Astrocyte of the spinal cord (primary cell): Measurements from ENCODE around the gene CST11.

Experiments
- DNase-seq: peaks from one replicate; pipeline ENCODE4 v3.0.0; 2011; ENCODE audit warnings: low read depth, low spot score
- H3K4me3 ChIP-seq: 2 replicates; pipeline ENCODE4 v1.5.1; 2011; ENCODE audit warnings: low read depth, mild to moderate bottlenecking, low read length, moderate library complexity
- CTCF ChIP-seq: IDR thresholded peaks from 2 replicates; pipeline ENCODE4 v1.5.1; 2012; ENCODE audit warnings: low read depth, mild to moderate bottlenecking, low read length, inconsistent platforms
- in situ Hi-C: cut with HindIII; loops from 2 replicates; pipeline ENCODE4 v1.10.0; 2017; ENCODE audit warnings: low sequenced_read_pairs

The CST11 gene

GRCh38 chr20:23441850-23442313 lies 10.8 kb downstream of the CST11 start:
- in situ Hi-C loops = no loop called here
- H3K4me3 ChIP-seq = no peak overlapping the region
- peak; percentile 69 for DNase-seq
- TF ChIP-seq CTCF = peak; percentile 97

- no peak for TF ChIP-seq CTCF
Observed at GRCh38 chr20:23440004-23440403, 12.7 kb downstream of the CST11 start.

GRCh38 chr20:23438661-23439060 lies 14.0 kb downstream of the CST11 start:
- in situ Hi-C loops = no loop called here
- no peak for DNase-seq
- no peak for TF ChIP-seq CTCF
- no peak overlapping the region for H3K4me3 ChIP-seq

More at GRCh38 chr20:23440004-23440403, 12.7 kb downstream of the CST11 start:
- in situ Hi-C loops = no loop called here
- DNase-seq = no peak
- H3K4me3 ChIP-seq = no peak overlapping the region

GRCh38 chr20:23437126-23437899 lies 15.4 kb downstream of the CST11 start:
- in situ Hi-C loops = no loop called here
- DNase-seq = no peak
- H3K4me3 ChIP-seq = no peak overlapping the region
- TF ChIP-seq CTCF = no peak

- no peak for TF ChIP-seq CTCF
- no peak for DNase-seq
- in situ Hi-C loops = no loop called here
- H3K4me3 ChIP-seq = no peak overlapping the region
Observed at GRCh38 chr20:23436681-23437080, 16.0 kb downstream of the CST11 start.

GRCh38 chr20:23435626-23436539 lies 16.8 kb downstream of the CST11 start:
- DNase-seq = no peak
- in situ Hi-C loops = no loop called here

More at GRCh38 chr20:23435626-23436539, 16.8 kb downstream of the CST11 start:
- no peak for TF ChIP-seq CTCF
- H3K4me3 ChIP-seq = no peak overlapping the region
